ENCODE data around the gene CD93. TPM values are rescaled to one million over a fixed set of nuclear protein-coding genes. Genes with fewer than 3 reads are reported as not detected.

CD93 gene
- total and polyA plus RNA-seq, 8 donors = 2.9 to 63.5 (median 6.7) TPM

DNA sequence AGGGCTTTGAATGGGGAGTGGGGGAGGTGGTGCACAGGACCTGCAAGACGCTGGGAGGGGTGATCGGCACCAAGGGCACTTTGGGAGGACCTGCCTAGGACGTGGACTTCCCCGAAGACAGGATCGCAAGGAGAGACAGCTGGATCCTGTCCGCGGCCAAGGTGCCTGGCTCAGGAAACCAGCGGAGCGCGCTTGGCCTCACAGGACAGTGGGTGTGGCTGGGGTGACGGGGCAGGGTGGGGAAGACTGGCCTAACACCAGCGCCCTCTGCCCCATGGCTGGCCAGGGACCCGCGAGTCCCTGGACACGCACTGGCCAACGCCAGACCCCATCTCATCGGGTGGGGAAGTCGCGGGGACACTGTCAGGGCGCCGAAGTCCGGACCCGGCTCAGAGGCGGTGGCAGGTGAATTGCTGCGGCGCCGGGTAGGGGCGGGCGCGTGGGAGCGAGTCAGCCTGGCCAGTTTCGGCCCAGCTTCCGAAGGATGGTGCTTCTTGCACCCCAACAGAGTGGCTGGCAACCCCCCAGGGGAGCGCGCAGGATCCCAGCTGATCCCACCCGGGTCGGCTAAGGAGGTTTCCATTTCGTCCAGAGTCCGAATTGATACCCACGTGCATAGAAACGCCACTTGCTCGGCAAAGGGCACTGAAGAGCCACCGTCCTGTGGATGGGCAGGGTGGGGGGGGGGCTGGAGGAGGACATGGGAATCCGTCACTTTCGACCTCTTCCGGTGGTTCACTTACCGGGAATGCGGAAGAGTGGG lies 35.9 kb downstream of the CD93 start:
- 1% methylated on average over 31 to 48 of the region's 48 CpGs for WGBS, 5 donors
- Histone ChIP-seq H3K27me3 (peaks cover 0 to 66% (median 6%) of the 10 kb centered on the region in 3 donors), H3K36me3 (no peaks in the 10 kb centered on the region), H3K4me3 (peak overlapping the region; percentile 53 to 66 (median 64)), H3K4me1 (peaks cover 38 to 66% (median 50%) of the 10 kb centered on the region in 4 donors), H3K9me3 (no peaks in the 10 kb centered on the region), H3K27ac (peak overlapping the region; percentile 78 to 93 (median 85))
- TF ChIP-seq EP300 (IDR thresholded peaks at IDR 0.05) = no peak
- TF ChIP-seq, protein P1, sequence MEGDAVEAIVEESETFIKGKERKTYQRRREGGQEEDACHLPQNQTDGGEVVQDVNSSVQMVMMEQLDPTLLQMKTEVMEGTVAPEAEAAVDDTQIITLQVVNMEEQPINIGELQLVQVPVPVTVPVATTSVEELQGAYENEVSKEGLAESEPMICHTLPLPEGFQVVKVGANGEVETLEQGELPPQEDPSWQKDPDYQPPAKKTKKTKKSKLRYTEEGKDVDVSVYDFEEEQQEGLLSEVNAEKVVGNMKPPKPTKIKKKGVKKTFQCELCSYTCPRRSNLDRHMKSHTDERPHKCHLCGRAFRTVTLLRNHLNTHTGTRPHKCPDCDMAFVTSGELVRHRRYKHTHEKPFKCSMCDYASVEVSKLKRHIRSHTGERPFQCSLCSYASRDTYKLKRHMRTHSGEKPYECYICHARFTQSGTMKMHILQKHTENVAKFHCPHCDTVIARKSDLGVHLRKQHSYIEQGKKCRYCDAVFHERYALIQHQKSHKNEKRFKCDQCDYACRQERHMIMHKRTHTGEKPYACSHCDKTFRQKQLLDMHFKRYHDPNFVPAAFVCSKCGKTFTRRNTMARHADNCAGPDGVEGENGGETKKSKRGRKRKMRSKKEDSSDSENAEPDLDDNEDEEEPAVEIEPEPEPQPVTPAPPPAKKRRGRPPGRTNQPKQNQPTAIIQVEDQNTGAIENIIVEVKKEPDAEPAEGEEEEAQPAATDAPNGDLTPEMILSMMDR (IDR thresholded peaks at IDR 0.05) = no peak
- no peak for TF ChIP-seq POLR2AphosphoS5 (IDR thresholded peaks at IDR 0.05)
- TF ChIP-seq POLR2A (IDR thresholded peaks at IDR 0.05) = no peak
- intact Hi-C loops (cut with DNase I; ENCODE audit: low total_unique reads) = no loop called here
- peak; percentile 71 to 72 for DNase-seq

DNA sequence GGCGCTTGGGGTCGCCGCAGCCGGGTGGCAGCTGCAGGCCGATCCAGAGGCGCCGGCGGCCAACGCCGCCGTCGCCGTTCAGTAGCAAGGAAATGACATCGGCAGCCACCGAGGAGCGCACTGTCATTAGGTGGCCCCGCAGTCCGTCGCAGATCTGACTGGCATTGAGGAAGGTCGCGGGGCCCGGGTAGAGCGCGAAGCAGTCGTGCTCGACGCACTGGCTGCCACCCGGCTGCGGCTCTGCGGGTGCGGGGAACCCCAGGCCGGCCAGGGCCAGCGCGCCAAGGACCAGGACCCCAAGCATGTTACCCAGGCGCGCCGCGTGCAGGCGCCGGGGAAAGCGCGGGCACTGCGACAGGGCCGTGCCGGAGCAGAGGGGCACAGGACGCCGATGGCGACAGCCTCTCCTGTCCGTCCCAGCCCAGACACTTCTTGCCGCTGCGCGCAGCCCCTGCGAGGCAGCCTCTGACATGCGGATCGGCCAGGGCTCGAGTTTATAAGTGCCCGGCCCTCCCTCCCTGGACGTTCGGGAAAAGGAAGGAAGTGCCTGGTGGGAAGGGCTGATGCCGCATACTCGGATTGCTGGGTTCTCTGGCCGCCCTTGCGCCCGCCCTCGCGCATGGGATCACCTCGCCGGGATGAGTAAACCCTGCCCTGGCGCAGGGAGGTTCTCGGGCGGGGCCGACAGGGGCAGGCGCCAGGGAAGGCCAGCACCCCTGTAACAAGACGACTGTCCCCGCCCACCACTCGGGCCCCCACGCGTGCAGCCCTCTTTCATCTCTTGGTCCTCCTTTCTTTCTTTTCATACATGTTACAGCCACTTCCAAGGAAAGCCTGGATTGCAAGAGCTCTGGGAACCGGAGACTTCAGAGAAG lies 36.7 kb downstream of the CD93 start, which contains the start of gene THBD:
Gene THBD (minus strand): TSS at position 472 of the 875 bp plus-strand sequence. CDS start 168 bp downstream, at position 304.
- intact Hi-C loops (cut with DNase I; ENCODE audit: low total_unique reads) = loop anchor here (5.0 kb wide), 1 partner anchor 293 kb away; no protein-coding TSS in a partner anchor
- H3K27me3 ChIP-seq = peaks cover 0 to 66% (median 6%) of the 10 kb centered on the region in 3 donors

DNA sequence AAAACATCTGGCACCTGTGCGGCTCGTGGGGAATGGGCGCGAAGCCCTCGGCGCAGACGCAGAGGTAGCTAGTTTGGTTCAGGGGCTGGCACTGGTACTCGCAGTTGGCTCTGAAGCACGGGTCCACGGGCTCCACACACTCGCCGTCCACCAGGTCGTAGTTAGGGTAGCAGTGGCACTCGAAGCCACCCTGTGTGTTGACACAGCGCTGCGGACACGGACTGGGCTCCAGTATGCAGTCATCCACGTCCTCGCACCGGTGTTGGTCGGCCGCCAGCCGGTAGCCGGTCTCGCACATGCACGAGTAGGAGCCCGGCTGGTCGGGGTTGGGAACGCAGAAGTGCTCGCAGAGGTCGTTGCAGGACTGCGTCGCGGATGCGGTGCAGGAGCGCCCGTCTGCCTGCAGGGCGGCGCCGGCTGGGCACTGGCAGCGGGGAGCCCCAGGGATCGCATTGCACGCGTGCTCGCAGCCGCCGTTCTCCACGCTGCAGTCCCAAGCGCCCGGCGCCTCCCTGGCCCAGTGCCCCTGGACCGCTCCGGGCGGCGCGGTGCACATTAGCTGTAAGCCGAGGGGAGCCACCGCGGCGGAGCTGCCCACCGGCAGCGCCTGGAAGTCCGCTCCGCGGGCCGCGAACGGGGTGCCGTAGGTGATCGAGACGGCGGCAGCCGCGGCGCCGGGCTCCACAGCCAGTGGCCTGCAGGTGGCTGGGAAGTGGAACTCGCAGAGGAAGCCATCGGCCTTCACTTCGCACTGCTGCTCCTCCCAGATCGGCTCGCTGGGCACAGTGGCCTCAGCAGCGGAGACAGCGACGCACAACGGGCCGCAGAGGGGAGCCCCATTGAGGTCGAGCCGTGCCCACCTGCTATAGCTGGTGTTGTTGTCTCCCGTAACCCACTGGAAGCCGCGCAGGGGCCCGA lies 37.6 kb downstream of the CD93 start:
- intact Hi-C loops (cut with DNase I; ENCODE audit: low total_unique reads) = loop anchor here (5.0 kb wide), 1 partner anchor 294 kb away; no protein-coding TSS in a partner anchor
- H3K4me3 ChIP-seq = peak overlapping the region; percentile 53 to 66 (median 64)
- peaks cover 0 to 66% (median 6%) of the 10 kb centered on the region in 3 donors for H3K27me3 ChIP-seq
- H3K27ac ChIP-seq = peak overlapping the region; percentile 78 to 93 (median 85)
- H3K36me3 ChIP-seq = no peaks in the 10 kb centered on the region
- no peaks in the 10 kb centered on the region for H3K9me3 ChIP-seq
- WGBS, 5 donors = 4 to 6% (median 4%) methylated on average over 14 to 92 of the region's 92 CpGs
- TF ChIP-seq EP300 (IDR thresholded peaks at IDR 0.05) (no peak), POLR2A (IDR thresholded peaks at IDR 0.05) (no peak), POLR2AphosphoS5 (IDR thresholded peaks at IDR 0.05) (peak in 1 of 3 donors; percentile 28)
- TF ChIP-seq, protein P1 (IDR thresholded peaks at IDR 0.05) = peak in 5 of 7 experiments; percentile 32 to 72 (median 40)
- peak; percentile 79 to 81 for DNase-seq
- H3K4me1 ChIP-seq = peaks cover 38 to 76% (median 57%) of the 10 kb centered on the region in 4 donors

More for the DNA sequence above, 36.7 kb downstream of the CD93 start, which contains the start of gene THBD:
- Histone ChIP-seq H3K4me3 (peak within 1 kb of the TSS; percentile 53 to 66 (median 64)), H3K9me3 (no peaks in the 10 kb centered on the region), H3K27ac (peak within 1 kb of the TSS; percentile 78 to 93 (median 85)), H3K4me1 (peaks cover 38 to 68% (median 50%) of the 10 kb centered on the region in 4 donors), H3K36me3 (no peaks in the 10 kb centered on the region)
- peak; percentile 76 to 81 for DNase-seq
- TF ChIP-seq POLR2AphosphoS5 (IDR thresholded peaks at IDR 0.05) = peak; percentile 66 to 97 (median 96)
- no peak for TF ChIP-seq EP300 (IDR thresholded peaks at IDR 0.05)
- TF ChIP-seq, protein P1 (IDR thresholded peaks at IDR 0.05) = no peak
- WGBS, 5 donors = 0 to 2% (median 1%) methylated on average over 19 to 79 of the region's 79 CpGs
